ENCODE results near the gene NFIA. TPM values are rescaled to one million over a fixed set of nuclear protein-coding genes. Genes with fewer than 3 reads are reported as not detected.

NFIA gene
- total RNA-seq, 4 donors from 2014 or later, result 134 to 183 (median 148) TPM

DNA sequence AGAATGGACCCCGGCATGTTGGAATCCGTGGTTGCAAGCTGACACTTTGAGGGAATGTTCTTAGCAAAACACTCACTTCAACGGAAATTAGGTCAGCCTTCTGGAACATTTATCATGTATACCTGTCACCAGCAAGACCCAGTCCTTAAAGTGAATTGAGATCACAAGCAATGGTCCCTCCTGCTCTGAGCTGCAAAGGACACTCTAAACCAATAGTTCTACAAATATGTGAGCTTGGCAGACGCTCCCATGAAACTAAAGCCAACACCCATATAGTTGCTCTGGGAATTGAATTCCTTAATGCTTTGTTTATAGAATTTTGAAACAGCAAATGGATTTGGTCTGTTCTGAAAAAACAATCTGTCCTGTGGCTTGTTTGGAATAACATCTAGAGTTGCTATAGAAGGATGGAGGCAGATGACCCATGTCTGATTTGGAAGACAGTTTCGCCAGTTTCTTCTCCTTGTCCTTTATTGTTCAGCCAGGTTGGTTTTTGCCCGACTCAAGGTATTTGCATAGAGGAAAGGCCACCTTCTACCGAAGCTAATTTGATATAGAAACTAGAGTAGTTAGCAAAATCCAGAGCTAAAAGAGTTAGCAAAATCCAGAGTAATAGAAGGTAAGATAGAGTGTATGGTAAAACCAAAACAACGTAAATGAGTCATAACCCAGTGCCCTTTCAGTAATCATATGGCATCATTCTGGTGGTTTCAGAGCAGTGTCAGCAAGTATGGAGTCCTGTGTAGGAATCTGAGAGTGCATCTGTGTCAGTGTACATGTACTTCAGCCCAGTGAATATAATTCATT is 236.2 kb downstream of the NFIA start:
- DNase-seq (ENCODE audit: extremely low spot score), result peak; percentile 93
- peak overlapping the region; percentile 18 to 34 (median 27) for H3K4me3 ChIP-seq
- H3K36me3 ChIP-seq, result no peaks in the 10 kb centered on the region
- H3K27ac ChIP-seq (replicated peaks in 1 of 4), result peak overlapping the region; percentile 73 to 84 (median 82)
- peaks cover 25 to 73% (median 58%) of the 10 kb centered on the region in 4 donors for H3K4me1 ChIP-seq
- WGBS, result 17% methylated on average over 8 of the region's 8 CpGs
- TF ChIP-seq EP300 (IDR thresholded peaks at IDR 0.05) (no peak), POLR2AphosphoS5 (IDR thresholded peaks at IDR 0.05) (peak; percentile 54 to 80)
- intact Hi-C loops (cut with DNase I), result no loop called here
- no peaks in the 10 kb centered on the region for H3K9me3 ChIP-seq
- no peaks in the 10 kb centered on the region for H3K27me3 ChIP-seq

DNA sequence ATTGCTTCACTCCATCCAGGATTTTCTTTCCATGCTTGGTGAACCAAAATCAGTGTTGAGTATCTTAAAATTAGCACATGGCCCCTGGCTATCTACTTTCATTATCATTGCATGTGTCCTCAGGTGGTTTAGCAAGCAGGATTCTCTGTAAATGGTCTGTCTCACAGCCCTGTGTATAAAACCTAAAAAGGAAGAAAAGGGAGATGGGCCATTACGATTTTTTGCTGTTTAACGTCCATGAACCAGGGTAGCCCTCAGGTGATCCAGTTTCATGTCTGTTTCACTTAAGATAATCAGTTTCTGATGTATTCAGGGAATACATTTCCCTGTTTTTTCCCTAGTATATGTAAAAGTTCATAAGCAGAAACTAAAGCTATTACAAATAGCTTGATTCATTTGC is 238.2 kb downstream of the NFIA start:
- Histone ChIP-seq H3K9me3 (no peaks in the 10 kb centered on the region), H3K4me3 (no peak overlapping the region), H3K27ac (replicated peaks in 1 of 4) (peak overlapping the region; percentile 12 to 84 (median 82)), H3K4me1 (peaks cover 40 to 88% (median 73%) of the 10 kb centered on the region in 4 donors), H3K27me3 (no peaks in the 10 kb centered on the region), H3K36me3 (no peaks in the 10 kb centered on the region)
- 88% methylated on average over 2 of the region's 2 CpGs for WGBS
- TF ChIP-seq, protein P1, sequence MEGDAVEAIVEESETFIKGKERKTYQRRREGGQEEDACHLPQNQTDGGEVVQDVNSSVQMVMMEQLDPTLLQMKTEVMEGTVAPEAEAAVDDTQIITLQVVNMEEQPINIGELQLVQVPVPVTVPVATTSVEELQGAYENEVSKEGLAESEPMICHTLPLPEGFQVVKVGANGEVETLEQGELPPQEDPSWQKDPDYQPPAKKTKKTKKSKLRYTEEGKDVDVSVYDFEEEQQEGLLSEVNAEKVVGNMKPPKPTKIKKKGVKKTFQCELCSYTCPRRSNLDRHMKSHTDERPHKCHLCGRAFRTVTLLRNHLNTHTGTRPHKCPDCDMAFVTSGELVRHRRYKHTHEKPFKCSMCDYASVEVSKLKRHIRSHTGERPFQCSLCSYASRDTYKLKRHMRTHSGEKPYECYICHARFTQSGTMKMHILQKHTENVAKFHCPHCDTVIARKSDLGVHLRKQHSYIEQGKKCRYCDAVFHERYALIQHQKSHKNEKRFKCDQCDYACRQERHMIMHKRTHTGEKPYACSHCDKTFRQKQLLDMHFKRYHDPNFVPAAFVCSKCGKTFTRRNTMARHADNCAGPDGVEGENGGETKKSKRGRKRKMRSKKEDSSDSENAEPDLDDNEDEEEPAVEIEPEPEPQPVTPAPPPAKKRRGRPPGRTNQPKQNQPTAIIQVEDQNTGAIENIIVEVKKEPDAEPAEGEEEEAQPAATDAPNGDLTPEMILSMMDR (IDR thresholded peaks at IDR 0.05), result no peak
- TF ChIP-seq EP300 (IDR thresholded peaks at IDR 0.05) (no peak), POLR2AphosphoS5 (IDR thresholded peaks at IDR 0.05) (no peak), POLR2A (IDR thresholded peaks at IDR 0.05; ENCODE audit: low read depth) (no peak)
- DNase-seq (ENCODE audit: extremely low spot score), result no peak
- intact Hi-C loops (cut with DNase I), result loop anchor here (5.0 kb wide), 1 partner anchor 68 kb away; no protein-coding TSS in a partner anchor

DNA sequence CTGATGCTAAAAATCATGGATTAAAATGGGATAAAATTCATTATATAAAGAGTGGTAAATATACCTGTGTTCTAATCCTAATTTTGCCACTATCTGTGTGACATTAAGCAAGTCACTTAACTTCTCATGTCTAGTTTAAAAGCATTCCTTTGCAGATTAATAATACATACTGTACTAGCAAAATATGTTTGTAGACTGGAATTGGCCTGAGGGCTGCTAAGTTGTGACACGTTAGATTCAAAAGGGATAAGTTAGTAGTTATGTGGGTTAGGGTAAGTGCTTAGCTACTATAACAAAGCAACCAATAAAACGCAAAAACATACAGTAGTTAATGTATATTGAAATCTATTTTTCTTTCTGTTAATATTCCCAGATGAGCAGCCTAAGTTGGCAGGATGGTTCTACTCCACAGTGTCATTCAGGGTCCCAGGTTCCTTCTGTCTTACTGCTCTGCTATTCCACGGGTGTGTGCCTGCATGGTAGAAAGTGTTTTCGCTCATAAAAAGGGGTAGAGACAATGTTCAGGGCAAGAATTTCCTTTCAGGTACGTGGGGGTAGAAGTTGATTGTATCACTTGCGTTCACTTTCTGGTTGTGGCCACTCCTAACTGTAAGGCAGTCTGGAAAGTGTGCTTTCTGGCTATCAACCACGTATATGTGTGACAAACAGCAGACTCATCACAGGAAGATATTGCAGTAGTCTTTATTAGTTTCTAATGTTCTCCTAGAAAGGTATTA is 239.8 kb downstream of the NFIA start:
- Histone ChIP-seq H3K27ac (replicated peaks in 1 of 4) (peak overlapping the region; percentile 7 to 76 (median 47)), H3K4me1 (peaks cover 35 to 77% (median 62%) of the 10 kb centered on the region in 4 donors)

DNA sequence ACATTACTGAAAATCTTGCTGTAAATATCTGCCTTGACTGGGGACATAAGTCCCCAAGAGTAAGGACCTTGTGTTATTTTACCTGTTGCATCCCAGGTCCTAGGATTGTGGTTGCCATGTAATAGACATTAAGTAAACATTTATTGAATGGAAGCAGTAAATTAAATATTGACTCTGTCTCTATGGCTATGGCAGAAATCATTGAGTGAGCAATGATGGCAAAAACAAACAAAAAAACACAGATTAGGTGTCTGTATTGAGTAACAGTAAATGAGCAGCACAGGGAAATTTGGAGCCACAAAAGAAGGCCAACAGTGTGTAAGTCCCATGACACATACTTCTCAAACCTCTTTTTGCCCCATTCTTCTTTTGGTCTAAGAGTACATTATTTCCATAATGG is 240.4 kb downstream of the NFIA start:
- intact Hi-C loops (cut with DNase I), result loop anchor here (5.0 kb wide), 1 partner anchor 70 kb away; no protein-coding TSS in a partner anchor
- H3K27me3 ChIP-seq, result no peaks in the 10 kb centered on the region
- H3K4me3 ChIP-seq, result no peak overlapping the region
- no peak for DNase-seq (ENCODE audit: extremely low spot score)
- H3K4me1 ChIP-seq, result peaks cover 35 to 71% (median 58%) of the 10 kb centered on the region in 4 donors
- H3K9me3 ChIP-seq, result no peaks in the 10 kb centered on the region
- no peaks in the 10 kb centered on the region for H3K36me3 ChIP-seq
- no peak for TF ChIP-seq POLR2AphosphoS5 (IDR thresholded peaks at IDR 0.05)
- TF ChIP-seq, protein P1 (IDR thresholded peaks at IDR 0.05), result no peak
- TF ChIP-seq POLR2A (IDR thresholded peaks at IDR 0.05; ENCODE audit: low read depth), result no peak
- no peak for TF ChIP-seq EP300 (IDR thresholded peaks at IDR 0.05)
- peak overlapping the region; percentile 7 to 76 (median 47) for H3K27ac ChIP-seq (replicated peaks in 1 of 4)

More for the DNA sequence above, 239.8 kb downstream of the NFIA start:
- Histone ChIP-seq H3K36me3 (no peaks in the 10 kb centered on the region), H3K27me3 (no peaks in the 10 kb centered on the region), H3K9me3 (no peaks in the 10 kb centered on the region), H3K4me3 (no peak overlapping the region)
- no peak for DNase-seq (ENCODE audit: extremely low spot score)
- 90% methylated on average over 7 of the region's 7 CpGs for WGBS
- intact Hi-C loops (cut with DNase I), result loop anchor here (5.0 kb wide), 1 partner anchor 70 kb away; no protein-coding TSS in a partner anchor
- TF ChIP-seq, protein P1 (IDR thresholded peaks at IDR 0.05), result no peak
- no peak for TF ChIP-seq POLR2AphosphoS5 (IDR thresholded peaks at IDR 0.05)
- TF ChIP-seq EP300 (IDR thresholded peaks at IDR 0.05), result no peak
- TF ChIP-seq POLR2A (IDR thresholded peaks at IDR 0.05; ENCODE audit: low read depth), result no peak

All from esophagus muscularis mucosa (tissue), 4 donors.